GM12874 (cell line): ENCODE results near the gene MINK1.

Source experiments
- CTCF ChIP-seq: IDR thresholded peaks from 2 replicates; pipeline ENCODE4 v1.5.1; 2011; ENCODE audit warnings: low read depth, mild to moderate bottlenecking, control low read depth, low read length, moderate library complexity; ENCODE audit not compliant: insufficient read depth

Gene MINK1

GRCh38 chr17:4944554-4945175, 111.5 kb downstream of the MINK1 start:
- TF ChIP-seq CTCF = no peak

GRCh38 chr17:4945176-4945943, 112.2 kb downstream of the MINK1 start:
- no peak for TF ChIP-seq CTCF

GRCh38 chr17:4945944-4946280, 112.8 kb downstream of the MINK1 start:
- TF ChIP-seq CTCF = no peak

GRCh38 chr17:4946312-4946976, 113.3 kb downstream of the MINK1 start:
- TF ChIP-seq CTCF = no peak

- no peak for TF ChIP-seq CTCF
Measured at GRCh38 chr17:4947010-4947410, 113.9 kb downstream of the MINK1 start.
